ENCODE data around the gene TMEM126A. TPM values are rescaled to one million over a fixed set of nuclear protein-coding genes. Genes with fewer than 3 reads are reported as not detected.

Gene TMEM126A
- total RNA-seq, 1 donor from 2014 or later = 47.2 TPM

DNA sequence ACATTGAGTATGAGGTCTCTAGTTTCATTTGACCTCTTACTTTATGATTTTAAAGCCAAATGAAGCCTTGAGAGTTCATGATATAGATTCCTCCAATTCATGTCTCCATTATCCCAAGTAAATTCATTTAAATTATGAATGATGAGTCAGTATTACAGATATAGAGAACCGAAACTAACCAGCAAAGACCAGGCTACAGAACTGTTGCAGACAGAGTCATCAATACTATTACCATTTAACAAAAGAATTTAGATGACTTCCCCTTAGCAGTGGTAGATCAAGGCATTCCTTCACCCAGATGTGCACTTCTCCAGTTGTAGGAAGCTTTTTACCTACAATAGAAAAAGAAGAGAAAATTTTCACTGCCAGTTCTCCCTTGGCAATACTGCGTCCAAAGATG, 50.0 kb downstream of the TMEM126A start:
- H3K36me3 ChIP-seq (ENCODE audit: insufficient read depth, low read length) = no peaks in the 10 kb centered on the region
- H3K4me1 ChIP-seq (ENCODE audit: insufficient read depth, low read length) = no peaks in the 10 kb centered on the region
- TF ChIP-seq, protein P1, sequence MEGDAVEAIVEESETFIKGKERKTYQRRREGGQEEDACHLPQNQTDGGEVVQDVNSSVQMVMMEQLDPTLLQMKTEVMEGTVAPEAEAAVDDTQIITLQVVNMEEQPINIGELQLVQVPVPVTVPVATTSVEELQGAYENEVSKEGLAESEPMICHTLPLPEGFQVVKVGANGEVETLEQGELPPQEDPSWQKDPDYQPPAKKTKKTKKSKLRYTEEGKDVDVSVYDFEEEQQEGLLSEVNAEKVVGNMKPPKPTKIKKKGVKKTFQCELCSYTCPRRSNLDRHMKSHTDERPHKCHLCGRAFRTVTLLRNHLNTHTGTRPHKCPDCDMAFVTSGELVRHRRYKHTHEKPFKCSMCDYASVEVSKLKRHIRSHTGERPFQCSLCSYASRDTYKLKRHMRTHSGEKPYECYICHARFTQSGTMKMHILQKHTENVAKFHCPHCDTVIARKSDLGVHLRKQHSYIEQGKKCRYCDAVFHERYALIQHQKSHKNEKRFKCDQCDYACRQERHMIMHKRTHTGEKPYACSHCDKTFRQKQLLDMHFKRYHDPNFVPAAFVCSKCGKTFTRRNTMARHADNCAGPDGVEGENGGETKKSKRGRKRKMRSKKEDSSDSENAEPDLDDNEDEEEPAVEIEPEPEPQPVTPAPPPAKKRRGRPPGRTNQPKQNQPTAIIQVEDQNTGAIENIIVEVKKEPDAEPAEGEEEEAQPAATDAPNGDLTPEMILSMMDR (IDR thresholded peaks at IDR 0.05; ENCODE audit: insufficient read depth, low read depth, low read length) = no peak
- no peak for TF ChIP-seq EZH2 (IDR thresholded peaks at IDR 0.05; ENCODE audit: insufficient read depth, low read length)
- H3K4me1 Mint-ChIP-seq (ENCODE audit: low read depth, unreplicated experiment) = peaks cover 5% of the 10 kb centered on the region
- H3K27me3 ChIP-seq (ENCODE audit: insufficient read depth, low read length) = no peaks in the 10 kb centered on the region
- no peak overlapping the region for H3K4me2 ChIP-seq (ENCODE audit: low read length)
- H4K20me1 ChIP-seq (ENCODE audit: insufficient read depth, low read length) = no peaks in the 10 kb centered on the region
- no peaks in the 10 kb centered on the region for H3K27me3 Mint-ChIP-seq (ENCODE audit: low read depth, unreplicated experiment)
- no peak overlapping the region for H3K27ac Mint-ChIP-seq (ENCODE audit: unreplicated experiment)
- no peak overlapping the region for H3K27ac ChIP-seq (ENCODE audit: low read depth, low read length)
- H2AFZ ChIP-seq (ENCODE audit: low read depth, low read length) = no peak overlapping the region
- H3K4me3 ChIP-seq (ENCODE audit: insufficient read depth, low read depth, low read length) = no peak overlapping the region
- no peaks in the 10 kb centered on the region for H3K79me2 ChIP-seq (ENCODE audit: insufficient read depth, low read length)
- no peak for DNase-seq (ENCODE audit: low read depth)
- FAIRE-seq = no peak
- H3K9me3 Mint-ChIP-seq (ENCODE audit: unreplicated experiment) = peaks cover 2% of the 10 kb centered on the region
- H3K9ac ChIP-seq (ENCODE audit: low read length) = no peak overlapping the region
- no peak overlapping the region for H3K4me3 Mint-ChIP-seq (ENCODE audit: unreplicated experiment)
- H3K36me3 Mint-ChIP-seq (ENCODE audit: low read depth, unreplicated experiment) = peaks cover 12% of the 10 kb centered on the region
- no peaks in the 10 kb centered on the region for H3K9me3 ChIP-seq (ENCODE audit: insufficient read depth, low read depth, low read length)

DNA sequence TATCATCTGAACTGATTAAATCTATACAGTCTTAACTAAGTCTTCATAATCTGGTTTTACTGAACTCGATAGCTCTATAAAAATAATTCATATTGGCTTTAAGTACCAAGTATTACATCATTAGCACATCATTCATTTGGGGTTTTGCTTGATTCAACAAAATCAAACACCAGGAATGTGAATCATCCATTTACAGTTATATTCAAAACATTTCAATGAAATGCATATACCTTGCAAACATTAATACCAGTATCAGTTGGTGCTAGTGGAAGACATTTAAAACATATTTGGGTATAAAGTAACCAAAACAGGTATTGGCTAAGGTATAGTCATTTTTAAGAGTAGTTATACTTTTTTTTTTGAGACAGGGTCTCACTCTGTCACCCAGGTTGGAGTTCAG, 50.4 kb downstream of the TMEM126A start:
- H3K36me3 ChIP-seq (ENCODE audit: insufficient read depth, low read length) = no peaks in the 10 kb centered on the region

More for the DNA sequence above, 50.4 kb downstream of the TMEM126A start:
- no peaks in the 10 kb centered on the region for H3K9me3 ChIP-seq (ENCODE audit: insufficient read depth, low read depth, low read length)
- no peak for FAIRE-seq
- no peak overlapping the region for H3K4me3 Mint-ChIP-seq (ENCODE audit: unreplicated experiment)
- H4K20me1 ChIP-seq (ENCODE audit: insufficient read depth, low read length) = no peaks in the 10 kb centered on the region
- no peaks in the 10 kb centered on the region for H3K79me2 ChIP-seq (ENCODE audit: insufficient read depth, low read length)
- DNase-seq (ENCODE audit: low read depth) = no peak
- H3K27ac ChIP-seq (ENCODE audit: low read depth, low read length) = no peak overlapping the region
- no peak overlapping the region for H3K4me3 ChIP-seq (ENCODE audit: insufficient read depth, low read depth, low read length)
- H3K4me1 ChIP-seq (ENCODE audit: insufficient read depth, low read length) = no peaks in the 10 kb centered on the region
- peaks cover 12% of the 10 kb centered on the region for H3K36me3 Mint-ChIP-seq (ENCODE audit: low read depth, unreplicated experiment)
- H3K4me2 ChIP-seq (ENCODE audit: low read length) = no peak overlapping the region
- H3K9ac ChIP-seq (ENCODE audit: low read length) = no peak overlapping the region
- TF ChIP-seq, protein P1 (IDR thresholded peaks at IDR 0.05; ENCODE audit: insufficient read depth, low read depth, low read length) = no peak
- no peak for TF ChIP-seq EZH2 (IDR thresholded peaks at IDR 0.05; ENCODE audit: insufficient read depth, low read length)
- no peaks in the 10 kb centered on the region for H3K27me3 ChIP-seq (ENCODE audit: insufficient read depth, low read length)
- peaks cover 2% of the 10 kb centered on the region for H3K9me3 Mint-ChIP-seq (ENCODE audit: unreplicated experiment)
- peaks cover 5% of the 10 kb centered on the region for H3K4me1 Mint-ChIP-seq (ENCODE audit: low read depth, unreplicated experiment)
- H3K27me3 Mint-ChIP-seq (ENCODE audit: low read depth, unreplicated experiment) = no peaks in the 10 kb centered on the region
- no peak overlapping the region for H3K27ac Mint-ChIP-seq (ENCODE audit: unreplicated experiment)
- H2AFZ ChIP-seq (ENCODE audit: low read depth, low read length) = no peak overlapping the region

Measured in astrocyte (in vitro differentiated cells and primary cell).